HG02981 (cell line): ENCODE measurements around the gene CTSF.
A peak's percentile ranks its signal among the peaks of the same experiment; 100 is the strongest.
"Not testable (repeated sequence)": the region's sequence is repeated elsewhere in the genome, so short reads cannot be mapped to it uniquely, and the experiment has no call there.

Experiments used
- ATAC-seq: cut with Tn5 transposase; IDR thresholded peaks from one replicate; pipeline ENCODE4 v1.9.1; 2021; ENCODE audit warnings: mild to moderate bottlenecking, moderate library complexity; ENCODE audit not compliant: unreplicated experiment

Gene CTSF

GRCh38 chr11:66559866-66560676 is 8.3 kb downstream of the CTSF start:
- ATAC-seq: no peak

- no peak for ATAC-seq
Observed at GRCh38 chr11:66559142-66559865, 9.1 kb downstream of the CTSF start.

- no peak for ATAC-seq
Observed at GRCh38 chr11:66557733-66558326, 10.6 kb downstream of the CTSF start.

GRCh38 chr11:66556086-66556485 is 12.3 kb downstream of the CTSF start:
- no peak for ATAC-seq

GRCh38 chr11:66555416-66555815 is 13.0 kb downstream of the CTSF start:
- no peak for ATAC-seq

- ATAC-seq: no peak
Observed at GRCh38 chr11:66554602-66555001, 13.8 kb downstream of the CTSF start.

GRCh38 chr11:66550887-66551286 is 17.5 kb downstream of the CTSF start:
- ATAC-seq: no peak

- ATAC-seq: no peak
Observed at GRCh38 chr11:66549696-66550095, 18.7 kb downstream of the CTSF start.

- no peak for ATAC-seq
Observed at GRCh38 chr11:66548774-66549630, 19.4 kb downstream of the CTSF start.

GRCh38 chr11:66548041-66548440 is 20.4 kb downstream of the CTSF start:
- ATAC-seq: no peak

GRCh38 chr11:66547662-66548009 is 20.8 kb downstream of the CTSF start:
- ATAC-seq: no peak

GRCh38 chr11:66546966-66547661 is 21.3 kb downstream of the CTSF start:
- ATAC-seq: no peak

- no peak for ATAC-seq
Observed at GRCh38 chr11:66546368-66546965, 21.9 kb downstream of the CTSF start, which contains the start of gene ACTN3. ACTN3 (plus strand) TSS chr11:66546903; CDS start chr11:66546938, 35 bp downstream.

- ATAC-seq: peak; percentile 78
Observed at GRCh38 chr11:66545701-66546367, 22.6 kb downstream of the CTSF start, which contains the start of gene ZDHHC24. ZDHHC24 (minus strand) TSS chr11:66546048; CDS start chr11:66546003, 45 bp downstream.

GRCh38 chr11:66544952-66545351 is 23.5 kb downstream of the CTSF start:
- ATAC-seq: not testable (repeated sequence)

GRCh38 chr11:66543263-66544107 is 24.9 kb downstream of the CTSF start:
- no peak for ATAC-seq

GRCh38 chr11:66542362-66542761 is 26.0 kb downstream of the CTSF start:
- no peak for ATAC-seq

GRCh38 chr11:66541892-66542291 is 26.5 kb downstream of the CTSF start:
- no peak for ATAC-seq
